Epidermal melanocyte (primary cell): ENCODE results near the gene TSC1.
A peak's percentile ranks its signal among the peaks of the same experiment; 100 is the strongest.

Experiments used
- DNase-seq: peaks from one replicate; pipeline ENCODE4 v3.0.0; 2011; ENCODE audit warnings: low spot score; ENCODE audit not compliant: insufficient read length

TSC1 gene

DNA sequence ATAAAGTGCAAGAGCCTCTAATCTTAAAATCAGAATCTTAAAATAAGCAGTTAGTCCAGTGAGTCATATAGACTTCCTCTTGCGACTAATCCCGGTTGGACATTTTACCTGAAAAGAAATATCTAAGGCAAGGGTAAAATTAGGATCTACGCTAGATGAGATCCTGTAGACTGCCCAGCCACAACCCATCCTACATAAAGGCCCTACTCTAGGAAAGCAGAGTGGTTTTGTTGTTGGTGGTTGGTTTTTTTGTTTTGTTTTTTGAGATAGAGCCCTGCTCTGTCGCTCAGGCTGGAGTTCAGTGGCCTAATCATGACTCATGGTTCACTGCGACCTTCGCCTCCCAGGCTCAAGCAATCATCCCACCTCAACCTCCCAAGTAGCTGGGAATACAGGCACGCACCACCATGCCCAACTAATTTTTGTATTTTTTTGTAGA lies 6.9 kb downstream of the TSC1 start:
- no peak for DNase-seq

DNA sequence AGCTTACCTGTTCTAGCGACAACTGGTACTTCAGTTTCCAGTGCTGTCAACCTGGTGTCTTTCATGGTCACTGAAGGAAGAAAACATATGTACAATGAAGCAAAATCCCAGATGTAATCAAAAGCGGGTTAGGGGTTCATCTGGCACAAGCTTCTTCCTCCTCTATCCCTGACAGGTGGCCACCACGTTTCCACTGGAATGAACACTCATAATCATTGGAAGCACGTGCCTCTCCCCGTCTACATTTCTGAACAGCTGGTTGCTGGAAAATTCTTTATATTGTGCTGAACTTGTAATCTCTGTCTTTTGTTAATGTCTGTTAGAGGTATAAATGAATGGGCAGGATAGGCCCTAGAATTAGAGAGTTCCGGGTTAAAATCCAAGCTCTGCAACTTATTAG lies 9.4 kb downstream of the TSC1 start:
- DNase-seq = no peak

- DNase-seq = no peak
Observed at GRCh38 chr9:132931178-132931735, 13.2 kb downstream of the TSC1 start.

GRCh38 chr9:132927704-132928103 lies 16.7 kb downstream of the TSC1 start:
- no peak for DNase-seq

DNA sequence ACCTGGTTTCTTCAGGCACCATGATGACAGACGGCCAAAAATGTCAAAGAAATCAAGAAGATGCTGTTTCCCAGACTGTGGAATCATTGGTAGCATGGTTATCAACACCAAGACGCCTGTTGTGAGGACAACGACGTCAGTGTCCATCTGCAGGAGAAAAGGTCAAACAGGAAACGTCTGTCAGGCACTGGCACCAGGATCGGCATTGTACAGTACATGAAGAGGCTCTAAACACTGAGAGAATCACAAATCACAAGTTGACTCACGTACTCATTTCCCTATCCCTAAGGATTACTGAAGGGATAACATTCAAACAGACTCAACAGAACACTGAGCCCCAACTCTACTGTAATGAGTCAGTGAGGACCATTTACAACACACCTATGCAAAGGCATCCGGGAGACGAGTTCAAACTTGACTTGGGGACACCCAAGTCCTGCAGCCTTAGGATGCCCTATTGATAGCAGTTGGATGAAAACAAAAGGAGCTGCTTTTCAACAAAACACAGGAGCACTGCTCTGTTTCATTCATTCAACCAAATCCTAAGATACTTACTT lies 21.0 kb downstream of the TSC1 start:
- no peak for DNase-seq

DNA sequence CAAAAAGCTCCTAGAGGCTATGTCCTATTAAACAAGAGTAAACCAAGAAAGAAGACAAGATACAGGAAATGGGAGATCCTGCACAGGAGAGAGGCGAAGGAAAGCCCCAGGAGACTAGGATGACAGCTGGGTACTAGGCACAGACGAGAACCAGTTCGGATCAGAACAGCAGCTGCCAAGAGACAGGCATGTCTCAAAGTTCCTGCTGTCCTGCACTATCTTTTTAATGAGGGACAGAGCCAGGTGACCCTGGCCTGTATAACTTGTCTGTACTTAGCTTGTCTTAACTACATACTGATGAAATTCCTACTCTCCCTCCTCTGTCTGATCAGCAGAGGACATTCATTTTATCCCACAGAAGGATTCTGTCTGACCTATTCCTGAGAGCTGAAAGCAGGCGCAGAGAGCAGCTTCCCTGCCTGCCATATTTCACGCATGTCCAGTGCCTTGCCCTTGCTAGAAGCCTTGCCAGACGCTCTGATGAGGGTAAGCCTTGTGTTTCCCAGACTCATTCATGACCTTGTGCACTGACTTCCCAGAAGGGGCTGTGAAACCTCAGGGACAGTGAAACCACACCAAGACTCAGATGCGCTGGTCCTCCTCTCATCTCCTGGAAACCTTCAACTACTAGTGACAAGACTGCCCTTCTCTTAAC lies 24.7 kb downstream of the TSC1 start:
- DNase-seq = no peak

DNA sequence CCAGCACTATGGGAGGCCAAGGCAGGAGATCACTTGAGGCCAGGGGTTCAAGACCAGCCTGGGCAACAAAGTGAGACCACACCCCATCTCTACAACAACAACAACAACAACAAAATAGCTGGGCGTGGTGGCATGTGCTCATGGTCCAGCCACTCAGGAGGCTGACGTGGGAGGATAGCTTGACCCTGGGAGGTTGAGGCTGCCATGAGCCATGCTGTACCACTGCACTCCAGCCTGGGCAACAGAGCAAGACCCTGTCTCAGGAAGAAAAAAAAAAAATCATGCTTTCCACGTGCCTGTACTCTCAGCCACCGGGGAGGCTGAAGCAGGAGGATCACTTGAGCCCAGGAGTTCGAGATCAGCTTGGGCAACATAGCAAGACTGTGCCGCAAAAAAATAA lies 29.5 kb downstream of the TSC1 start:
- DNase-seq = no peak

DNA sequence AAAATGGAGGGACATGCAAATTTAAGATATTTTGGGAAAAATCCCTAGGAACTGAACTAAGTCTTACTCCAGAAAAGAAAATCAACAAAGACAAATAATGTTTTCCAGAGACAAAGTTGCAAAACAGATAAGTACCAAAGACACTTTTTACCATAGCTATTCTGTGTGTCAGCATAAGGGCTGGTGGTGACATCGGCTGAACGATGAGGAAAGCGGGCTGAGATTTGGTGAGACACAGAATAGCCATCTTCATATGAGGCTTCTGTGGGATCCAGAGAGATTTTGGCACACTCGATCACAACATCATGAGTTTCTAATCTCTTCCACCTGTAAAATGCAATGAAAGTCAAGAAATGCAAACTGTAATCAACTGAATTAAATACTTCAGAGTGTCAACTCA lies 32.3 kb downstream of the TSC1 start:
- DNase-seq = no peak

DNA sequence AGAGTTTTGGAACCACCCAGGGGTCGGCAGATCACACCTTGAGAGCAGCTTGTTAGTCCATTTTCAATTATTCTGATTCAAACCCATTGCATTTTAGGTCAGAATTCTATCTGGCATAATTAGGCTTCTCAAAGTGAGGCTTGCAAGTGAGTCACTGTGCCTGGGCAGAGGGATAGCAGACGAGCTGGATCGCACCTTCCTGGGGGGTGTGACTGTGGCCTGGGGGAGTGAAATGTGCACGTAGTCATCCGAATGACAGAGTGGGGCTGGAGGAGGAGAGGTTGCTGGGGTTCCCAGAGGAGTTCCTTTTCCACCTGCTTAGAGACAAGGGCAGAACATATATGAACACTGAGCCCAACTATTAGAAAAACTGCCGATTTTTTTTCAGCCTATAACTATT lies 34.0 kb downstream of the TSC1 start:
- DNase-seq = no peak

DNA sequence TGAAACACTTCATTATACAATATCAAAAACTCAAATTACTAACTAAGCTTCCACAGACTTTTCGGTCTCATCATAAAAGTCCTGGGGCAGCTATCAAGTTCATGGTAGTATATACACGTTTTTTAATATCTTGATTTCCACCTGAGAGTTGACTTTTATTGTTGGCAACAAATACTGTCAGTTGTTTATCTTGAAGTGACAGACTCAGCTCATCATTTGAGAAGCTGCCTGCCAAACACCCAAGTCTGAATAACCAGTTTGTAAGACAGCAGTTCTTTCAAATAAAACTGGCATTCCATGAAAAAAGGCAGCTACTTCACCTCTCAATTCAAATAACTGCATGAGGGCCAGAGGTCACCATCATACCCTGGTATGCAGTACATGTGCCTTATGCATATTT lies 35.1 kb downstream of the TSC1 start:
- DNase-seq = no peak

- no peak for DNase-seq
Observed at GRCh38 chr9:132908635-132909034, 35.8 kb downstream of the TSC1 start.

DNA sequence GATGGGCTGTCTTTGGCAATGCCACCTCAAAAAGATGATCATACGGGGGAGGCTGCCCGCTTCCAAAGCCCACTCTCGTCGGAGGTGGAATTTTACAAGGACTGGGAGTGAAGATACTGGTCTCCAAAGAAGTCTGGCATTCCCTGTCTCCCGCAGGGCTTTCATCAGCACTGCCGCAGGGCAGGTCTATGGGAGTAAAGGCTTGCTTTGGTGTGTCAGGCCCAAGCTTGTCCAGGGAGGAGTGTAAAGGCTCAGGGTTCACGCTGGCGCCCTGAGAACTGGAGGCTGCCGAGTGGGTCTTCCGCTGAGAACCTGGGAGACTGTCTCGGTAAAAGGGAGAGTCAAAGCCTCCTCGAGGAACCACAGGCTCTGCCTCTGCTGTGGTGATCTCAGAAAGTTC lies 38.7 kb downstream of the TSC1 start:
- no peak for DNase-seq

GRCh38 chr9:132903574-132904492 lies 40.6 kb downstream of the TSC1 start:
- DNase-seq = no peak

- peak; percentile 88 for DNase-seq
Observed at GRCh38 chr9:132901858-132902831, 42.3 kb downstream of the TSC1 start.

DNA sequence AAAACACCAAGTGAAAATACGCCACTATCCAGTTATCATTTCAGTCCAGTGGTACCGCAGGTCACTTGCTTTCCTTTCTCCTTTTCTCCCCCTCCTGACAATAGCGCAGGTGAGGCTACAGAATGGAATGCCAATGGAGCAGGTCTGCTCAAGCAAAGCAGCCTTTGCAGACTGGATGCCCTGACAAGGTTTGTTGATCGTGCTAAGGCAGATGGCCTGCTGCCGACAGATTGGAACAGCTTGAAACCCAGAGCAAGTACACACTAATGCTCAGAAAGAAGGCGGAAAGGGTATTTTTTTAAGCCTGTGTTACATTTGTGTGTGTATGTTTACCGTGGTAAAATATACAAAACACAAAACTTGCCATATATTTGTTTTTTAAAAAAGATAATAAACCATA lies 46.4 kb downstream of the TSC1 start:
- DNase-seq = no peak

DNA sequence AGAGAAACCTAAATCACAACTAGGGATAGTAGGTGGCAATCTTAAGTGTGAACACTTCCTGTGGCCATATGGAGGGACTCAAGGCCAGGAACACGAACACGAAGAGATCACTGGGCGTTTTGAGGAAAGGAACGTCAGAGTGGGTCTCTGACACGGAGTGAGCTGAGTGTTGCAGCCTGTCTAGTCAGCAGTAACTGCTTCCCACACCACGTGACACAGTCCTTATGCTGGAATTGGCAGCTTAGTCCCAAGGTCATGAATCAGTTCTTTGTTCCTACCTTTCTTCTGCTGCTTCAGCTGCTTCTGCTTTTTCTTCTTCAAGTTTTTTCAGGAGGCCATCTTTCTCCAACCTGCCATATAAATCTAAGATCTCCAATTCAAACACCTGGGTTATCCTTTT lies 47.5 kb downstream of the TSC1 start:
- DNase-seq = peak; percentile 81

DNA sequence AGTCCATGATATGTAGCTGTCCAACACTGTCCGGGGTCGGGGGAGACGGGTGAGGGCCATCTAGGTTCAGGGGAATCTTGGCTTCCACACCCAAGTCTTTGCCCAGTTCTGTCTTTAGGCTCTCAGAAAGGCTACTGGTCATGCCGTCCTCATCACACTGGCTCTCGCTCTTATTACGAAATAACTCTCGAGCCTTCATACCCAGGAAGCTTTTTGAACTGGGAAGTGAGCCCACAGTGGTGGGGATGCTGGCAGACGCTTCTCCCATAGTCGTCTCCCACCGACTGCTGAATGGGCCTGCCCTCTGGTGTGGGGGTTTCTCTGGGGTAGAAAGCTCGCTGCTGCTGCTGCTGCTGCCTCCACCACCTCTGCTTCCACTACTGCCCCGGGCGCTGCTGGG lies 48.2 kb downstream of the TSC1 start:
- no peak for DNase-seq

GRCh38 chr9:132894862-132895835 lies 49.3 kb downstream of the TSC1 start:
- no peak for DNase-seq

GRCh38 chr9:132894346-132894745 lies 50.1 kb downstream of the TSC1 start:
- DNase-seq = no peak

- no peak for DNase-seq
Observed at GRCh38 chr9:132892400-132892799, 52.0 kb downstream of the TSC1 start.
